ENCODE data around the gene SYNGR2.
"Not testable (repeated sequence)": the region's sequence is repeated elsewhere in the genome, so short reads cannot be mapped to it uniquely, and the experiment has no call there.

SYNGR2 gene

DNA sequence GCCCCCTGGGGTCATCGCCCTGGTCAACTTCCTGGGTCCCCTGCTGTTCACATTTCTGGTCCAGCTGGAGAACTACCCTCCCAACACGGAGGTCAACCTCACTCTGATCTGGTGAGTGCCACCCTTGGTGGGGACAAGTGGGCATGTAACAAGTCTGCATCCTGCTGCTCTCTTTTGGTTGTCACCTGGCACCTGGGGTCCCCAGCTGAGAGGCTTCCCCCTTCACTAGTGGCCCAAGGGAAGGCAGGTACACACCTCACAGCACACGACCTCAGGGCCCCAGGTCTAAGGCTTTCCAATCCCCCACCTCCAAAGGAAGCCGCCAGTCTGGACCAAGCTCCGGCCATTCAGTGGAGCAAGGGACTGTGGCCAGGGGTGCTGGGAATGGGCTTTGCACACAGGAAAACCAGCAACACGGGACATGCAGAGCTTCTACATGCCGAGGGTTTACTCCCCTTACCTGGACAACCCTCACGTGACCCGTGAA is 33.4 kb upstream of the SYNGR2 start:
- peaks cover 86% of the 10 kb centered on the region for H3K4me1 Mint-ChIP-seq
- no peak for ATAC-seq
- peak overlapping the region; percentile 99 for H3K4me3 Mint-ChIP-seq
- no peaks in the 10 kb centered on the region for H3K9me3 Mint-ChIP-seq
- H3K27ac Mint-ChIP-seq, result no peak overlapping the region
- peaks cover 98% of the 10 kb centered on the region for H3K36me3 Mint-ChIP-seq
- no peak for DNase-seq (ENCODE audit: low spot score in 2 of 2)

DNA sequence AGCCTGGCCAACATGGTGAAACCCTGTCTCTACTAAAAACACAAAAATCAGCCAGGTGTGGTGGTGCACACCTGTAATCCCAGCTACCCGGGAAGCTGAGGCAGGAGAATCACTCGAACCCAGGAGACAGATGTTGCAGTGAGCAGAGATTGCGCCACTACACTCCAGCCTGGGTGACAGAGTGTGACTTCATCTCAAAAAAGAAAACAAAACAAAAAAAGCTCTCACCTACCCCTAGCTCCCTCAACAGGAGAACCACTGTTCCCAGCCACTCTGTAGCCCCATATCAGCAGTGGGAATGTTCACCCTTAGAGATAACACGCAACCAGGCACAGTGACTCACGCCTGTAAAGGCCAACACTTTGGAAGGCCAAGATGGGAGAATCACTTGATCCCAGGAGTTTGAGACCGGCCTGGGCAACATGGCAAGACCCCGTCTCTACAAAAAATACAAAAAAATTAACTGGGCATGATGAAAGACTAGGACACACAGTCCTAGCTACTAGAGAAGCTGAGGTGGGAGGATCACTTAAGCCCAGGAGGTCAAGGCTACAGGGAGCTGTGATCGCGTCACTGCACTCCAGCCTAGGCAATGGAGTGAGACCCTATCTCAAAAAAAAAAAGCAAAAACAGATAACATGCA is 32.4 kb upstream of the SYNGR2 start:
- Mint-ChIP-seq H3K36me3 (peaks cover 98% of the 10 kb centered on the region), H3K4me3 (peak overlapping the region; percentile 25), H3K9me3 (no peaks in the 10 kb centered on the region), H3K27ac (peak overlapping the region; percentile 72), H3K4me1 (peaks cover 82% of the 10 kb centered on the region)
- no peak for ATAC-seq
- no peak for DNase-seq (ENCODE audit: low spot score in 2 of 2)

DNA sequence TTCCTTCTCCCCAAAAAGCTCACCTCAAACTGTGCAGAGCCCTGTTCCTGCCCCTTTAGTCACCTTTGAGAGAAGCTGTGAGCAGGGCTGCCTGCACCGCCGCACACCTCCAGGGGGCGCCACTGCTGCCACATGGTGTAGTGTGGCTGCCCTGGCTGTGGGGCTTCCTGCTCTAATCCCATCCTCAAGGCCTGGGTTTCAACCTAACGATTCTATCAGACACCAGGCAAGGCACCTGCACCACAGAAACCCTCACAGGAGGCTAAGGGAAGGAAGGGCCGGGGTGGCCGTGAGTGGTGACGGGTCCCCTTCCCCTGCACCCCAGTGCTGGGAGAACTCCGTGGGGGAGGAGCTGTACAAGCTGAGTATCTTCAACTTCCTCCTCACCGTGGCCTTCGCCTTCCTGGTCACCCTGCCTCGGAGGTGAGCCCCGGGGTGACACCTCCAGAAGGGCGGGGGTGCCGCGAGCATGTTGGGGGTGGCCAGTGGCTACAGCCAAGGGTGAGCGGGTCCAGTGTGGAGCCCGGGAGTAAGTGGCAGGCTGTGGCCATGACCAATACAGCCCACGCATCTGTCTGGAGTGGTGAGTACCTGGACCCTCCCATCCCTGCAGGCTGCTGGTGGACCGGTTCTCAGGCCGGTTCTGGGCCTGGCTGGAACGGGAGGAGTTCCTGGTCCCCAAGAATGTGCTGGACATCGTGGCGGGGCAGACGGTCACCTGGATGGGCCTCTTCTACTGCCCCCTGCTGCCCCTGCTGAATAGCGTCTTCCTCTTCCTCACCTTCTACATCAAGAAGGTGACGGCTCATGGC is 30.8 kb upstream of the SYNGR2 start:
- peak overlapping the region; percentile 88 for H3K27ac Mint-ChIP-seq
- peak overlapping the region; percentile 21 for H3K4me3 Mint-ChIP-seq
- peaks cover 100% of the 10 kb centered on the region for H3K36me3 Mint-ChIP-seq
- ATAC-seq (peak; percentile 9), DNase-seq (ENCODE audit: low spot score in 2 of 2) (peak in 1 of 2 donors; percentile 69)
- peaks cover 75% of the 10 kb centered on the region for H3K4me1 Mint-ChIP-seq
- H3K9me3 Mint-ChIP-seq, result no peaks in the 10 kb centered on the region

DNA sequence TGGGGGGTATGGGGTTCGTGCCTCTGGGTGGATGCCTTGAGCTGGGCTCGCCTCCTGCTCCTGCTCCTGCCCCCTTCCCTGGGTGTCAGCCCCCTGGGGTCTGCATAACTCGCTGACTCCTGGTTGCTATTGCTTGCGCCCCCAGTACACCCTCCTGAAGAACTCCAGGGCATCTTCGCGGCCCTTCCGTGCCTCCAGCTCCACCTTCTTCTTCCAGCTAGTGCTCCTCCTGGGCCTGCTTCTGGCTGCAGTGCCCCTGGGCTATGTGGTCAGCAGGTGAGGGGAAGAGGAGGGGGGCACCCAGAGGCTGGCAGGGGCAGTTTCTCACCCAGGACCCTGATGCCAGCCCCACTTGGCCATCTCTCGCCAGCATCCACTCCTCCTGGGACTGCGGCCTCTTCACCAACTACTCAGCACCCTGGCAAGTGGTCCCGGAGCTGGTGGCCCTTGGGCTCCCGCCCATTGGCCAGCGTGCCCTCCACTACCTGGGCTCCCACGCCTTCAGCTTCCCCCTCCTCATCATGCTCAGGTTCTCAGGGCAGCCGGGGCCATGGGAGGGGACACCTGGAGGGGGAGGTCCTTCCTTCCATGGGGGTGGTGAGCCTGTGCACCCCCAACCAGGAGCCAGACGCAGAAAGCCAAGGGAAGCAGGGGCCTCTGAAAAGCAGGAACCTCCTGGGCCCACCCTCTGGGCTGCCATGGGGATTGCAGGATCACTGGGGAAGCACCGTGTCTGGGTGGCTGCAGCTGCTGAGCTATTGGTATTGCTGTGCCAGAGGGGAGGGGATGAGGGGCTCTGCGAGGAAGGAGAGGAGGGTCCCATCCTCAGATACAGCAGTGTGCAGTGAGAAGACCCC is 29.9 kb upstream of the SYNGR2 start:
- DNase-seq (ENCODE audit: low spot score in 2 of 2), result no peak
- no peak for ATAC-seq
- Mint-ChIP-seq H3K4me3 (peak overlapping the region; percentile 20), H3K4me1 (peaks cover 72% of the 10 kb centered on the region), H3K27ac (peak overlapping the region; percentile 88), H3K36me3 (peaks cover 100% of the 10 kb centered on the region), H3K9me3 (no peaks in the 10 kb centered on the region)

DNA sequence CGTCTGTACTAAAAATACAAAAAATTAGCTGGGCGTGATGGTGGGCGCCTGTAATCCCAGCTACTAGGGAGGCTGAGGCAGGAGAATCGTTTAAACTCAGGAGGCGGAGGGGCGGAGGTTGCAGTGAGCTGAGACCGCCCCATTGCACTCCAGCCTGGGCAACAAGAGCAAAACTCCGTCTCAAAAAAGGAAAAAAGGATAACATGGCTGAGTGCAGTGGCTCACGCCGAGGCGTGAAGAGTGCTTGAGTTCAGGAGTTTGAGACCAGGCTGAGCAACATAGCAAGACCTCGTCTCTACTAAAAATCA is 28.6 kb upstream of the SYNGR2 start:
- H3K4me1 Mint-ChIP-seq, result peaks cover 70% of the 10 kb centered on the region
- H3K27ac Mint-ChIP-seq, result peak overlapping the region; percentile 88
- not testable (repeated sequence) for DNase-seq (ENCODE audit: low spot score in 2 of 2); ATAC-seq; H3K9me3 Mint-ChIP-seq
- H3K4me3 Mint-ChIP-seq, result peak overlapping the region; percentile 53
- H3K36me3 Mint-ChIP-seq, result peaks cover 95% of the 10 kb centered on the region

DNA sequence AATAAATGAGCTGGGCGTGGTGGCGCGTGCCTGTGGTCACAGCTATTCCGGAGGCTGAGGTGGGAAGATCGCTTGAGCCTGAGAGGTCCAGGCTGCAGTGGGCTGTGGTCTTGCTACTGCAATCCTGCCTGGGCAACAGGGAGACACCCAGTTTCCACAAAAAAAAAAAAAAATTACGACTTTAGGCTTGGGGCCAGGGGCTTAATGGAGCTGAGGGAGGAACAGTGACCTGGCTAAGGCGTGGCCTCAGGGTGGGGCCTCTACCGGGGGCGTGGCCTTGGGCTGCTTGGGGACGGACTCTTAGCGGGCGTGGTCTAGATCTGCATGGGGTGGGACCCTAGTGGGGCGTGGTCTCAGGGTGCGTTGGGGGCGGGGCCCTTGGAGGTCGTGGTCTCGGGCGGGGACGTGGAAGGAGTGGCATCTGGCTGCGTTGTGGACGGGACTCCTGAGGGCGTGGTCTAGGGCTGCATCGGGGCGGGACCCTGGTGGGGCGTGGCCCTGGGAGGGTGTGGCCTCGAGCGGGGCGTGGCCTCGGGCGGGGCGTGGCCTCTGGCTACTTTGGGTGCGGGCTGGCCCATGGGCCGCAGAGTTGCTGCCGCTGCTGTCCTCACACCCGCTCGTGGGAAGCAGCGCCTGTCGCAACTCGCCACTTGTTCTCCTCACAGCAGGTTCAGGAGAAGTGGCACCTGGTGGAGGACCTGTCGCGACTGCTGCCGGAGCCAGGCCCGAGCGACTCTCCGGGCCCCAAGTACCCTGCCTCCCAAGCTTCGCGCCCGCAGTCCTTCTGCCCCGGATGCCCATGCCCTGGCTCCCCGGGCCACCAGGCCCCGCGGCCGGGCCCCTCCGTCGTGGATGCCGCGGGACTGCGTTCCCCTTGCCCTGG is 28.0 kb upstream of the SYNGR2 start:
- Mint-ChIP-seq H3K4me1 (peaks cover 67% of the 10 kb centered on the region), H3K4me3 (peak overlapping the region; percentile 53), H3K36me3 (peaks cover 89% of the 10 kb centered on the region), H3K9me3 (no peaks in the 10 kb centered on the region), H3K27ac (peak overlapping the region; percentile 88)
- peak; percentile 97 to 99 for DNase-seq (ENCODE audit: low spot score in 2 of 2)
- ATAC-seq, result peak; percentile 88

DNA sequence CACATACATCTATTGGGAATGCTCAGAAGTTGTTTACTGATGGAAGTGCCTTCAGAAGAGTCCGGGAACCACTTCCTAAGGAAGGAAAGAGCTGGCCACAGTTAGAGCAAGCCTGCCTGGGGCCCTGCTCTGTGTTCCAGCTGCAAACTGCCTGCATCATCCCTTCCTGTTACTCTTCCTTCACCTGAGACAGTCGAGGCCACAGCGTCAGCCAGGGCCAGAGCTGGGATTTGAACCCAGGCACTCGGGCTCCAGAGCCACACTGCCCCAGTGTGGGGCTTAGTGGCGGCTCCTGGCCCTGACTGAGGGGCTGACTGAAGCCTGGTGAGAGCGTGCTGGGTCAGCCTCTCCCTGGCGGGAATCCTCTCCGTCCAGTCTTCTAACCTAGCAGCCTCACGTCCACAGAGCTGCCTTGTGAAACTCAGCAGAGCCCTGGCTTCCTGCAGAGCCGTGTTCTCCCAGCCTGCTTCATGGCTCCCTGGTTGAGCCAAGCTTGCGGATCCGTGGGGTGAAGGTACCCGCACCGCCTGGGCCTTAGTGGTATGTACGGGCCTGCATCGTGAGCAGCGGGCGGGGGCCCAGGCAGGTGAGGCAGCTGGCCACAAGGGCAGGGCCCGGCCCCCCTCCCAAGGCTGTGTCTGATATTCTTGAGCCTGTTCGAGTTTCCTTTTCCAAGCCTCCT is 26.8 kb upstream of the SYNGR2 start:
- Mint-ChIP-seq H3K4me3 (no peak overlapping the region), H3K36me3 (peaks cover 86% of the 10 kb centered on the region), H3K9me3 (no peaks in the 10 kb centered on the region), H3K27ac (peak overlapping the region; percentile 56), H3K4me1 (peaks cover 55% of the 10 kb centered on the region)
- ATAC-seq (no peak), DNase-seq (ENCODE audit: low spot score in 2 of 2) (no peak)

DNA sequence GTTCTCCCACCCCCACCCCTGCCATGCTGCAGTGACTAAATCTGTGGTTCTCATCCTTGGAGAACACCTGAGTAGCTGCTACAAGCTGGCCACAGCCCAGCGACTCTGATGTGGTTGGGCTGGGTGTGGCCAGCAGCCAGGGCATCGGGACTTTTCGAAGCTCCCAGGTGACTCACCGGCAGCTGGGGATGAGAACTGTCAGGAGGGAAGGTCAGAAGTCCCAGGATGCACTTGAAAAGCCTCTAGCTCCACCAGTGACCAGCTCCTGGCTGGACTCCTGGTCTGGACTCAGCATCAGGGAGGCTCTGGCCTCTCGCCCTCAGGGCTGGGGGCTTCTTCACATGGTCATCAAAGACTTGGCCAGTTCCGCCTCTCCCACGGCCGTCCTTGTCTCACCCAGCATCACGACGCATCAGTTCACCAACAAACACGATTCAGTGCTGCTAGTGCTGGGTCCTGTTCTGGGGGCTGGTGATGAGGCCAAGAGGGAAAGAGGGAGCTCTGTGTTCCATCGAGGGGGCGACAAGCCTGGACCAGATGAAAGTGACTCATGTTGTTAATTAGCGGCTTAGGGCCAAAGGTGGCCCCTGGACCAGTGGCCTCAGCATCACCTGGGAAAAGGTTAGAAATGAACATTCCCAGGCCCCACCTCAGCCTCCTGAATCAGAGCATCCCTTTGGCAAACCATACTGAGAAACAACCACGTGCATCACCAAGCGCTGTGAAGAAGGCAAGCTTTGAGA is 26.1 kb upstream of the SYNGR2 start:
- H3K9me3 Mint-ChIP-seq, result no peaks in the 10 kb centered on the region
- H3K36me3 Mint-ChIP-seq, result peaks cover 79% of the 10 kb centered on the region
- no peak overlapping the region for H3K4me3 Mint-ChIP-seq
- peaks cover 48% of the 10 kb centered on the region for H3K4me1 Mint-ChIP-seq
- H3K27ac Mint-ChIP-seq, result peak overlapping the region; percentile 79
- DNase-seq (ENCODE audit: low spot score in 2 of 2) (no peak), ATAC-seq (no peak)

DNA sequence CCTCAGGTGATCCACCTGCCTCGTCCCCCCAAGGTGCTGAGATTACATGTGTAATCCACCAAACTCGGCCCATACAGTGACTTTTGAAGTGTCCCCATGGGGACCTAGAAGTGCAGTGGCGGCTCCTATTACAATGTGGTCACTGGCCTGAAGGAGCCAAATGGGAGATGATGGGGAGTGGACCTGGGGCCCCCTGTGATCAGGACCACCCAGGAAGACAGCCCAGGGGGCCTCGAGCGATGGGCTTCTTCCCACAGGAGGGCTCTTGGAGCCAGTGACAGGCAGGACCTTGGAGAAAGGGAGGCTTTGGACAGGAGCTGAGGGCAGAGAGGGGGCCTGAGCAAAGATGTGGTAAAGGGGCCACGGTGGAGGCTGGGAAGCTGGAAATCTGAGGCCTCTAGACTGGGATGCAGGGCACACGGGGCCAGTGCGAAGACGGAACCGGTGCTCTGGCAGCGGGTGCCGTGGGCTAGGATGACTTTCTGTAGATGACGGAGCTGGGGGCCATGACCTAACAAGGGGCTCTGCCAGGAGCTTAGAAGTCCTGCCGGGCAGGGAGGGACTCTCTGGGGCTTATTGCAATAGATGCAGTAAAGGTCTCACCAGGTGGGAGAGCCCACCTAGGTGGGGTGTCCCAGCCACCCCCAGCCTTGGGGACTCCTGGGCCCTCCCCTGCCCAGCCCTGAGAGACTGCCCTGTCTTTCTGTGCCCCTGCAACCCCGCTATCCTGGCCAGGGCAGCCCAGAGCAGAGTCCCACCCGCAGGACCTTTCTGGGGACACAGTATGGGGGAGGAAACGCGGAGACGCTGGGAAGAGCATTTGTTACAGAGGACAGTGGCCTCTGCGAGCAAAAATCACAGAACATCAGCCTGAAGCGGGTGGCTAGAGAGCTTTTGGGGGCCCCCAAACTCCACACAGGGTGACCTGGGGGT is 24.9 kb upstream of the SYNGR2 start:
- no peaks in the 10 kb centered on the region for H3K9me3 Mint-ChIP-seq
- H3K27ac Mint-ChIP-seq, result peak overlapping the region; percentile 79
- no peak overlapping the region for H3K4me3 Mint-ChIP-seq
- DNase-seq (ENCODE audit: low spot score in 2 of 2), result no peak
- peaks cover 67% of the 10 kb centered on the region for H3K36me3 Mint-ChIP-seq
- peaks cover 38% of the 10 kb centered on the region for H3K4me1 Mint-ChIP-seq
- no peak for ATAC-seq

DNA sequence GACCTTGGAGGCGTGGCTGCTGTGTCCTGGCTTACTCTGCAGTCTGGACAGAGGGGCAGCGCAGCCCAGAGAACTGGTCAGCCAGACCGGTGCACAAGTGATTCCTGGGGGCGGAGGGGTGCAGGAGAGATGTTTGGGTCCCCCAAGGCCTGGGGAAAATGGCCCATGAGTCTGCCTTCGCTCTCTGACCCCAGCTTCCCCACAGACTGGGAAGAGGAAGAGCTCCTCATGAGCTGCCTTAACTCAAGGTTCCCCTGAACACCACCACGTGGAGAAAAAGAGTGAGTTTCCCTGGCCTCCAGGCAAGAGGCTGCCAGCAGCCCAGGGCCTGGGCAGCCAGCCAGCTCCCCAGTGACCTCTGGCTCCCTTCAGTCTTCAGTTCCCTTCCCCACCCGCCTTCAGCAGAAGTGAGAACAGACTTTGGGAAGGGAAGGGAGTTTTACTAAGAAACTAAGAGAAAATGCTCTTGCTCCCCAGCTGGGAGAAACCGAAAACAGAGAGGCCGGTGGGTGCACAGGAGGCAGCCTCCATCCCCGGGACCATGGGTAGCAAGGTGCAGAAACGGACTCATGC is 24.1 kb upstream of the SYNGR2 start:
- Mint-ChIP-seq H3K4me1 (peaks cover 35% of the 10 kb centered on the region), H3K36me3 (peaks cover 60% of the 10 kb centered on the region), H3K9me3 (no peaks in the 10 kb centered on the region), H3K27ac (peak overlapping the region; percentile 79), H3K4me3 (no peak overlapping the region)
- DNase-seq (ENCODE audit: low spot score in 2 of 2) (no peak), ATAC-seq (no peak)

DNA sequence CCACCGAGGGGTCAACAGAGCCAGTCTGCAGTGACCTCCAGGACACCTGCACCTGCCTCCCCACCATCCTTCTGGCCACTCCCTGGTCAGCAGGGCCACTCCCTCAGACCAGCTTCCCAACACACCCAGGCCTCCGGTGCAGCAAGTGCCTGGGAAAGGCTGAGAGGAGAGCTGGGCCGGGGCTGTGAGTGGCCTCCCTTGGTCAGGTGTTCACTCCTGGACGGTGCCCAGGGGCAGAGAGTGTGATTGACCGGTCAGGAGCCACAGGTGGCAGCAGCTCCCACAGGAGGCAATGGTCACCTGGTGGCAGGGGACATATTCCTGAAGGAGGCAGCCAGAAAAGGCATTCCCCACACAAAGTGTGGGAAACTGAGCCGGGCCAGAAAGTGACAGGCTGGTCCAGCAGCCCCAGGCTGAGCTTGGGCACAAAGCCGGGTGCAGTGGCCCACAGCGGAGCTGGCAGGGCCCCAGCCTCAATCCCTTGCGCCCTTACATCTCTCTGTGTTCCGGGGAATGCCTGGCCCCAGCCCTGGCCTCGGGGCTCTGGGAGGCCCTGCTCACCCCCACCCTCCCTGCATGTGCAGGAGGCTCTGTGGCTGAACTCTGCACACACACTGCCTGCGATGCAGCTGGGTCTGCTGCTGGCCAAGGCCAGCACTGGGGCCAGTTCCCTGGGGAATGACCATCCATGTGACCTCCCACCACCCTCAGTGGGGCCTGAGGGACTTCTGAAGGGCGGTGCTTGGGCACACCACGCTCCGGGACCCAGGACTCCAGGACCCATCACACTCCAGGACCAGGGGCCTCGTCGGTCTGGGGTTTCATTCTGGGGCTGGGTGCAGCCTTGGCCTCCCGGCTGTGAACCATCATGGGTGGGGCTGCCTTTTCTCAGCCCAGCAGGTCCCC is 23.4 kb upstream of the SYNGR2 start:
- no peaks in the 10 kb centered on the region for H3K9me3 Mint-ChIP-seq
- H3K4me1 Mint-ChIP-seq, result peaks cover 29% of the 10 kb centered on the region
- H3K36me3 Mint-ChIP-seq, result peaks cover 52% of the 10 kb centered on the region
- H3K27ac Mint-ChIP-seq, result peak overlapping the region; percentile 79
- DNase-seq (ENCODE audit: low spot score in 2 of 2) (no peak), ATAC-seq (no peak)
- no peak overlapping the region for H3K4me3 Mint-ChIP-seq

DNA sequence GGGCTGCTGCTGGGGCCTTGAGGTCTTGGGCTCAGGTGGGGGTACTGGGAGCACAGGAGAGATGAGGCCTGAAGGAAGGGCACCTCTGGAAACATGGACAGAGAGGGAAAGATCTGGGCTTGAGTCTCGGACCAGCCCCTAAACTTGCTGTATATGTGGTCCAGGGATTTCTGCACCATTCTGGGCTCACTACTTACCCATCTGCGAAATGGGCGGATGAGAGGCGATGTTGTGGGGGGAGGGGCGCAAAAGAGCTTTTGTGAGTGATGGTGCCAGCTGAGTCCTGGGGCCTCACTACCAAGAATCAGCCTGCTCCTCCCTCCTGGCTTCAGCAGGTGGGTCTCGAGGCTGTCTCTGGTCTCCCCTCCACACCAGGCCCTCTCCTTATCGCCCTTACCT is 21.9 kb upstream of the SYNGR2 start:
- DNase-seq (ENCODE audit: low spot score in 2 of 2) (no peak), ATAC-seq (no peak)
- Mint-ChIP-seq H3K4me3 (no peak overlapping the region), H3K36me3 (peaks cover 37% of the 10 kb centered on the region), H3K4me1 (peaks cover 22% of the 10 kb centered on the region), H3K9me3 (no peaks in the 10 kb centered on the region), H3K27ac (peak overlapping the region; percentile 81)
